GM19240 (cell line): ENCODE measurements around the gene CCT3.
A peak's percentile ranks its signal among the peaks of the same experiment; 100 is the strongest.
"Not testable (repeated sequence)": the region's sequence is repeated elsewhere in the genome, so short reads cannot be mapped to it uniquely, and the experiment has no call there.

Experiments
- DNase-seq: peaks from one replicate; pipeline ENCODE4 v3.0.0; 2011; ENCODE audit warnings: low spot score; ENCODE audit not compliant: insufficient read length

The CCT3 gene

DNA sequence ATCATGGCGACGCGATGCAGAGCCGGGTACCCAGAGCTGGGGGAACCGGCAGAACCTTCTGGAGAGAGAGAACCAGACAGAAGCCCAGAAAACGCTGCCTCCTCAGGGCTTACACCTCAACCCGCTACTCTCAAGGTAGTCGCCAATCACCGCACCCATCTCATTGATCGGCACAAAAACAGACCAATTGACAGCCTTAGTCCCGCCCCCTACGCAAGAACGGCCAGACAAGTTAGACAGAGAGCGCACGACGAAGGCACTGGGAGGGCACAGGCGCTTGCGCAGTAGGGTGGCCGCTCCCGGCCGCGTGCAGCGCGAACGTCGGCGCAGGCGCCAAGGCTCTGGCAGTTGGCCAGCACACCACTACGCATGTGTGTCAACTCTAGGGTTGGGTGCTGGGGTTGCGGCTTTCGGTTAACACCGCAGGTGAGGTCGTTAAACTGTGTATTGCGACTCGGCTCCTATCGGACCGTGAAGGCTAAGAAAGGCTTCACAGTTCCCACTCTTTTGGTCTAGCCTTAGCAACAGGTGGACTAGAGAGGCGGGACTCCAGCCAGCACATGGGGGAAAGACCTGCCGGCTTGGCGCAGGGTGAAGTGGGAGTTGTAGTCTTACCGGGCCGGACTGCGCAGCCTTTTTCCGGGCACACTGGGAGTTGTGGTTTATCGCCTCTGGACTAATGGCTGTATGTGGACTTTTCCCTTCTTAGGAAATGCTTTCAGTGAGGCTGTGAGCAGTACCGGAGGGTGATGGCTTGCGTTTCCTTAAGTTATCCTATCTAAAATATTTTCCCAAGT lies at the start of gene CCT3, which contains the start of gene TSACC:
TSS of gene CCT3 (minus strand) at position 113 of the 797 bp plus-strand sequence. CDS start at position 5, 108 bp downstream.
TSS of gene TSACC (plus strand) at position 347 of the 797 bp plus-strand sequence. CDS start 1,232 bp downstream, outside the sequence.
- DNase-seq, result peak; percentile 97

DNA sequence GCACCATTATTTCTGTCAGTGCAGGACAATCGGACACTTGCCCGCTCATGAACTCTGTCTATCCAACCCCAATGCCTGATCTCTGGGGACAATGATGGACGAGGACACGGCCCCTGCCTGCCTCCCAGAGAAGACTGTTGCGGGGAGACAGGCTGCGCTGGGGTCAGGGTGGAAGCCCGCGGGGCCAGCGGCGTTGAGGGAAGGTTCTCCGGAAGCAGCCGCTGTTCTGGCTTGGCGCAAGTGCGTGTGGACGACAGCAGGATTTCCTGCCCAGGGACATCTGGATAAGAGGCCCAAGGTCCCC lies 49.7 kb upstream of the CCT3 start:
- DNase-seq, result no peak

GRCh38 chr1:156386949-156387869 lies 49.1 kb upstream of the CCT3 start:
- no peak for DNase-seq

GRCh38 chr1:156386134-156386901 lies 48.2 kb upstream of the CCT3 start:
- no peak for DNase-seq

DNA sequence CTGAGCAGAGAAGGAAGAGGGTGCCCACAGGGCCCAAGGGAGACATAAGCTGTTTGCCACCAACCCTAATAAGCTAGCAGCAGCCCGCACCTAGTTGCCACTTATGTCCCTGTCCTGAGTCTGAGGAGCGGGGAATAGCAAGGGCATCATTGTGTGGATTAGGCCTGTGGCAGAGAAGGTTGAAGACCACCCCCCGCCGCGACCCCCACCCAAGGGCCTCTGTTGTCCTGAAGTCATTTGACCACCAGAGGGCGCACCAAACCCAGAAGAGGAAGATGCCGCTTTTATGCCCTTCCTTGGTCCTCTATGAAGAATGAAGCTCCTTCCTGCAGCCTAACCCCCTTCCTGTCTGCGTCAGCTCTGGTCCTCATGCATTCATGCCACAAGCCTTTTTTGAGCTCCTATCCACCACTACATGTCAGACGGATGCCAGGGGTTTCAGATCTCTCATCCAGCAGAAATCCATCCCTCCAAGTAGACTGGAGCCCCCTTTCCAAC lies 47.5 kb upstream of the CCT3 start:
- DNase-seq, result peak; percentile 83

DNA sequence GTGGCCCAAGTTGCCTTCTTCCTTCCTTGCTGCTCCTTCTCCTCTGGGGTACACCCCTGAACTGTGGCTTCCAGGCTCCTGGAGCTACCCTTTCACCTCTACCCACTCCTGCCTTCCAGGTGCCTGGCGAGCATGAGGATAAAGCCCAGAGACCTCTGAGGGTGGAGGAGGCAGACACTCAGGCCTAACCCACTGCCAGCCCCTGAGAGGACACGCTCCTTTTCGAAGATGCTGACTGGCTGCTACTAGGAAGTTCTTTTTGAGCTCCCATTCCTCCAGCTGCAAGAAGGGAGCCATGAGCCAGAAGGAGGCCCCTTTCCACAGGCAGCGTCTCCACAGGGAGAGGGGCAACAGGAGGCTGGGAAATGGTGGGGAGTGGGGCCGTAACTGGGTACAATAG lies 46.6 kb upstream of the CCT3 start:
- DNase-seq, result no peak

- no peak for DNase-seq
These were observed 45.9 kb upstream of the CCT3 start for GRCh38 chr1:156384007-156384406.

GRCh38 chr1:156383023-156383422 lies 44.9 kb upstream of the CCT3 start:
- DNase-seq, result peak; percentile 92

DNA sequence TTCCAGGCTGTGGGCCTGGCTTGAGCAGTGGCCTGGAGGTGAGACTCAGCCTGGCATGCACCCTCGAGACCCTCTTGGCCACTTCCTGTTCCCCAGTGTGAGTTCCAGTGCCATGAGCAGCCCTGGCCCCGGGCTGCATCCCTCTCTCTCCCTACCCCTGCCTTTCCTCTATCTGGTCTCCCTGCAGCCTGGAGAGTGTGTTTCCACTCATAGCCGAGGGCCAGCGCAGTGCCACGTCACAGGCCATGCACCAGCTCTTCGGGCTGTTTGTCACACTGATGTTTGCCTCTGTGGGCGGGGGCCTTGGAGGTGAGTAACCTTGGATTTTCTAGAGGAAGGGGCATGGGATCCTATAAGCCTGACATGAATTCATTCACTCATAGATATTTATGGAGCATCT lies 44.5 kb upstream of the CCT3 start:
- DNase-seq, result no peak

DNA sequence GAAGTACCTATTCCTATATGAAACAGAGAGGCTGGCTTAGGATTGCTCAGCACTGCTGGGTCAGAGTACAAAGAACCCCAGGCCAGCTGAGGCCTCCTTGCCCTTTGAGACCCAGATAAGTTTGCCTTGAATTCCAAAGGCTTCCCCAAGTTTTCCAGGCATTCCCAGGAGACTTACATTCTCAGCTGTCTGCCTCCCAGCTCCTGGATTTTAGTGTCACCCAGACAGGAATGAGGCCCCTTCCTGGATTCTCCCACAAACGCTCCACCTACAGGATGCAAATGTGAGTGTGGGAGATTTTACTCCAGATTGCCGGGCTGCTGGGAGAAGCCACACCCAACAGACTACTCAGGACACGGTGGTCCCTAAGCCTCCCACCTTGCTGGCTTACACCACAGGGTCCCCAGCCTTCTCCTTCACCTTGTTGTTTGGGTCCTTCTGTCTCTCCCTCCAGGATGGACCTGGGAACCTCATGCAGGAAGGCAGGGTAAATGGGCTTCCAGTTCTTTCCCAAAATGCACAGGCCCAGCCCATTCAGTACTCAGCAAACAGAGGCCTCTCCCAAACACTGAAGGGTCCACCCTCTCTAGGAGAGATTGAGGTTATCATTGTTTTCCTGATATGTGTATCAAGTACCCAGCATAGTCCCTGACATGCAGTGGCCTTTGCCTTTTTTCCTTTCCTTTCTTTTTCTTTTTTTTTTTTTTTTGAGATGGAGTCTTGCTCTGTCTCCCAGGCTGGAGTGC lies 41.5 kb upstream of the CCT3 start:
- no peak for DNase-seq

GRCh38 chr1:156378557-156378956 lies 40.5 kb upstream of the CCT3 start:
- no peak for DNase-seq

GRCh38 chr1:156376958-156377919 lies 39.1 kb upstream of the CCT3 start:
- DNase-seq, result no peak

- no peak for DNase-seq
These were observed 38.1 kb upstream of the CCT3 start for GRCh38 chr1:156376146-156376545.

DNA sequence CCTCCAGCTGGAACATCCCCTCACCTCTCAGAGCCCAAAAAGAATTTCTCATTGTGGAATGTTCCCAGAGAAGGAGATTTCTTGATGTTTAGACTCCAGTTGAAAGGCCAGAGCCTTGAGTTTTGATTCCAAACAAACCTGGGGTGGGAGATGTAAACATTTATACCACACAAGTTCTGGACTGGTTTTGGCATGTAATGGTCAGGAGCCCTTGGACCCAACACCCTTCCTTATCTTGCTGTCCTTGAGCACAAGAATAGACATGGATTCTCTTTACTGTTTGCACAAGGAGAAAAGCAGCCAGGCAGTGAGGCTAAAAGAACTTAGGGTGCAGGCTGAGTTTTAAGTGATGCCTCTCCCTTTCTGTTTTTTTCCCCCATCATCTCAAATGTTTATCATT lies 35.5 kb upstream of the CCT3 start:
- DNase-seq, result no peak

- DNase-seq, result no peak
These were observed 34.8 kb upstream of the CCT3 start for GRCh38 chr1:156372876-156373275.

DNA sequence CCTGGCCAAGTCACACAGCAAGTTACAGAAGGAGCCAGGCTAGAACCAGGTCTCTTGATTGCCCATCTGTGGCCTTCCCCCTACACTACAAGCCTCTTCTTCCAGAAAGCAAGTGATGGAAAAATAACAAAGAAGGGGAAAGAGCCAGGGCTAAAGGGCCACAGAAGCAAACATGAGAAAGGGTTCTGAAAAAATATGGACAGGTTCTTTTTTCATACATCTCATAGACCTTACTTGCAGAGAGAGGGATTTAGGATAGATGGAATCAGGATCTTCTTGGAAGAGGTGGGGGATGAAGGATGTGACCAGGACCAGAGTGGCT lies 34.1 kb upstream of the CCT3 start:
- DNase-seq, result no peak

DNA sequence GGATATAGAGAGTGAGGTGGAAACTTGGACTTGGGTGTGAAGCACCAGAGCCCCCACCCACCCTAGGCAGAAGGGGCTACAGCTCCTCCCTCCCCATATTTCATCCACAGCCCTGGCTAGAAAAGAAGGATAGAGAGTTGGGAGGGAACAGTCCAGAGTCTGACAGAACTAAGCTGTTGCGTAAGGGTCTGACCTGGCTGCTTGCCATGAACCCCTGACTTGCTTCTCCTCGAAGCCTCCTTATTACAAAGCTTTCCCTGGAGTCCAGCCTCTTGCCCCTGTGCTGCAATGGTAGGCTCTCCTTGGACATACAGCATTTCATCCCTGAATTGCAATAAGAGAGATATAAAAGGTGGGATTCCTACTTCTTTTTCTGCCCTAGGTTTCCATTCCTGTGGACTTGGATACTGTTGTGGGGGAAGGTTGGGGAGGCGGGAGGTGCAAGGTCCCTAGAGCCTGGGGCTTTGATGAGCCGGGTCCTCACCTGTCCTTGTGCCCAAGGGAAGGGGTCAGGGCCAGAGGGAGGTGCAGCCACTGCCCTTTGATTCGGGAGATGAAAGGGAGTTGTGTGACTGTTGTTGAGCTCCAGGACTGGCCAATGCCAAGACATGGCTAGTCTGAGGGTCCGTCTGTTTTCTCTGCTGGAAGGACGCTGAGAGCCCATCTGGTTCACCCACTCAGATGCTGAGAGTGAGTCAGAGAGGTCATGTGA lies 33.6 kb upstream of the CCT3 start:
- DNase-seq, result no peak

GRCh38 chr1:156369685-156370286 lies 31.7 kb upstream of the CCT3 start:
- DNase-seq, result not testable (repeated sequence)
